GM23338 (cell line): ENCODE data around the gene ZDHHC8.

Experiments used
- CREB1 ChIP-seq: fragments of 250-450 bp; sonication (Bioruptor Pico); IDR thresholded peaks from 2 replicates; pipeline ENCODE4 v1.5.0; 2020; ENCODE audit warnings: low read depth, mild to moderate bottlenecking, moderate library complexity
- ETS1 ChIP-seq: IDR thresholded peaks from 2 replicates; pipeline ENCODE4 v1.6.1; 2016; ENCODE audit warnings: antibody characterized with exemption
- EZH2 ChIP-seq: fragments of 200-600 bp; sonication (generic); IDR thresholded peaks from one replicate; pipeline ENCODE4 v1.8.0; 2017; ENCODE audit warnings: antibody characterized with exemption, mild to moderate bottlenecking, low read depth; ENCODE audit not compliant: unreplicated experiment
- EZH2phosphoT487 ChIP-seq: fragments of 200-600 bp; sonication (generic); IDR thresholded peaks from one replicate; pipeline ENCODE4 v1.8.1; 2018; ENCODE audit warnings: antibody characterized with exemption; ENCODE audit not compliant: unreplicated experiment
- JUNB ChIP-seq: IDR thresholded peaks from one replicate; pipeline ENCODE4 v1.6.1; 2016; ENCODE audit warnings: antibody characterized with exemption; ENCODE audit not compliant: unreplicated experiment
- NANOG ChIP-seq: IDR thresholded peaks from 2 replicates; pipeline ENCODE4 v1.6.1; 2016; ENCODE audit warnings: antibody characterized with exemption, borderline replicate concordance
- POLR2AphosphoS5 ChIP-seq: IDR thresholded peaks from 2 replicates; pipeline ENCODE4 v1.6.1; 2016; ENCODE audit warnings: antibody characterized with exemption, low read depth
- REST ChIP-seq: IDR thresholded peaks from one replicate; pipeline ENCODE4 v1.6.1; 2018; ENCODE audit warnings: antibody characterized with exemption; ENCODE audit not compliant: unreplicated experiment
- STAT1 ChIP-seq: IDR thresholded peaks from one replicate; pipeline ENCODE4 v1.6.1; 2016; ENCODE audit warnings: antibody characterized with exemption; ENCODE audit not compliant: unreplicated experiment
- ZNF114 ChIP-seq: fragments of 250-450 bp; sonication (Bioruptor Pico); IDR thresholded peaks from 2 replicates; pipeline ENCODE4 v1.5.0; 2020; ENCODE audit warnings: mild to moderate bottlenecking, moderate library complexity
- ZNF331 ChIP-seq: fragments of 250-450 bp; sonication (Bioruptor Pico); IDR thresholded peaks from 2 replicates; pipeline ENCODE4 v1.5.0; 2020; ENCODE audit warnings: low read depth, mild to moderate bottlenecking, moderate library complexity
- TF ChIP-seq, protein P1 (sequence below), 2 experiments: fragments of 200-600 bp in 1 of 2; sonication (generic) in 1 of 2; conservative IDR thresholded peaks; 2 replicates each; pipeline versions ENCODE4 v1.5.1 to v1.6.1; 2016 to 2017; ENCODE audit warnings: antibody characterized with exemption in 2 of 2, low read depth in 2 of 2, mild to moderate bottlenecking in 2 of 2, moderate library complexity in 1 of 2
- TF ChIP-seq, protein P2 (sequence below): fragments of 250-450 bp; sonication (Bioruptor Pico); IDR thresholded peaks from 2 replicates; pipeline ENCODE4 v1.5.0; 2020; ENCODE audit warnings: mild to moderate bottlenecking, moderate library complexity

DNA sequence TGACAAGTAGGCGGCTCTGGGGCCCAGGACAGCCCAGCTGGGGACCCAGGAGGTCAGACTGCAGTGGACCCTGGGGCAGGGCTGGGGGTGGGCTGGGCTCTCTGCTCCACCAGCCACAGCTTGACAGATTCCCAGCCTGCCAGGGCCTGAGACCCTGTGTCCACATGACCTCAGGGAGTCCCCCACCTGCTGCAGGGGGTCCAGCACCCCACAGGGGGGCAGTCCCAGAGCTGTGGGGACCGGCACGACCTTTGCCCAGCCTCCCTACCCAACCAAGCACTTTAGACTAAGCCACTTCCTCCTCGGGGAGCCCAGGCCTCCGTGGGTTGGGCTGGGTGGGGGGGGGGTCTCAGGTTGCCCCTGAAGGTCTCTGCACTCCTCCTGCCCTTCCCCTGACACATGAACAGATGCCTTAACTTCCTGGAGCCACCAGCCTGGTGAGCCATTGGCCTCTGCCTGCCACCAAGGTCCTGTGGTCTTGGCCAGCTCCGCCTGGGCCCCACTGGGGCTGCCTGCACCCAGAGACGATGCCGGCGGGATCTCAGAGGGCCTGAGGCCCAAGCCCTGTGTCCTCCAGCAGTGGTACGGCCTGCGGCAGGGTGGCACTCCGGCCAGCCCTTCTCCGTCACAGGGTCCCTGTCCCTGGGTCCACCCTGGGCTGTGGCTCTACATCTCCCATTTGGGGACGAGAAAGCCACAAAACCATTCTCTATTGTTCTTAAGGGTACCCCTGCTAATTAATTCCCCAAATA lies 15.8 kb downstream of the ZDHHC8 start:
- TF ChIP-seq, protein P1, sequence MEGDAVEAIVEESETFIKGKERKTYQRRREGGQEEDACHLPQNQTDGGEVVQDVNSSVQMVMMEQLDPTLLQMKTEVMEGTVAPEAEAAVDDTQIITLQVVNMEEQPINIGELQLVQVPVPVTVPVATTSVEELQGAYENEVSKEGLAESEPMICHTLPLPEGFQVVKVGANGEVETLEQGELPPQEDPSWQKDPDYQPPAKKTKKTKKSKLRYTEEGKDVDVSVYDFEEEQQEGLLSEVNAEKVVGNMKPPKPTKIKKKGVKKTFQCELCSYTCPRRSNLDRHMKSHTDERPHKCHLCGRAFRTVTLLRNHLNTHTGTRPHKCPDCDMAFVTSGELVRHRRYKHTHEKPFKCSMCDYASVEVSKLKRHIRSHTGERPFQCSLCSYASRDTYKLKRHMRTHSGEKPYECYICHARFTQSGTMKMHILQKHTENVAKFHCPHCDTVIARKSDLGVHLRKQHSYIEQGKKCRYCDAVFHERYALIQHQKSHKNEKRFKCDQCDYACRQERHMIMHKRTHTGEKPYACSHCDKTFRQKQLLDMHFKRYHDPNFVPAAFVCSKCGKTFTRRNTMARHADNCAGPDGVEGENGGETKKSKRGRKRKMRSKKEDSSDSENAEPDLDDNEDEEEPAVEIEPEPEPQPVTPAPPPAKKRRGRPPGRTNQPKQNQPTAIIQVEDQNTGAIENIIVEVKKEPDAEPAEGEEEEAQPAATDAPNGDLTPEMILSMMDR (conservative IDR thresholded peaks at IDR 0.05; ENCODE audit: low read depth in 2 of 2): no peak
- TF ChIP-seq POLR2AphosphoS5 (no peak), EZH2 (no peak), REST (no peak), EZH2phosphoT487 (no peak), ZNF331 (no peak), JUNB (no peak), CREB1 (CRISPR knock-in tag) (no peak), STAT1 (no peak), ZNF114 (CRISPR knock-in tag) (no peak), NANOG (no peak), ETS1 (no peak)
- TF ChIP-seq, protein P2, sequence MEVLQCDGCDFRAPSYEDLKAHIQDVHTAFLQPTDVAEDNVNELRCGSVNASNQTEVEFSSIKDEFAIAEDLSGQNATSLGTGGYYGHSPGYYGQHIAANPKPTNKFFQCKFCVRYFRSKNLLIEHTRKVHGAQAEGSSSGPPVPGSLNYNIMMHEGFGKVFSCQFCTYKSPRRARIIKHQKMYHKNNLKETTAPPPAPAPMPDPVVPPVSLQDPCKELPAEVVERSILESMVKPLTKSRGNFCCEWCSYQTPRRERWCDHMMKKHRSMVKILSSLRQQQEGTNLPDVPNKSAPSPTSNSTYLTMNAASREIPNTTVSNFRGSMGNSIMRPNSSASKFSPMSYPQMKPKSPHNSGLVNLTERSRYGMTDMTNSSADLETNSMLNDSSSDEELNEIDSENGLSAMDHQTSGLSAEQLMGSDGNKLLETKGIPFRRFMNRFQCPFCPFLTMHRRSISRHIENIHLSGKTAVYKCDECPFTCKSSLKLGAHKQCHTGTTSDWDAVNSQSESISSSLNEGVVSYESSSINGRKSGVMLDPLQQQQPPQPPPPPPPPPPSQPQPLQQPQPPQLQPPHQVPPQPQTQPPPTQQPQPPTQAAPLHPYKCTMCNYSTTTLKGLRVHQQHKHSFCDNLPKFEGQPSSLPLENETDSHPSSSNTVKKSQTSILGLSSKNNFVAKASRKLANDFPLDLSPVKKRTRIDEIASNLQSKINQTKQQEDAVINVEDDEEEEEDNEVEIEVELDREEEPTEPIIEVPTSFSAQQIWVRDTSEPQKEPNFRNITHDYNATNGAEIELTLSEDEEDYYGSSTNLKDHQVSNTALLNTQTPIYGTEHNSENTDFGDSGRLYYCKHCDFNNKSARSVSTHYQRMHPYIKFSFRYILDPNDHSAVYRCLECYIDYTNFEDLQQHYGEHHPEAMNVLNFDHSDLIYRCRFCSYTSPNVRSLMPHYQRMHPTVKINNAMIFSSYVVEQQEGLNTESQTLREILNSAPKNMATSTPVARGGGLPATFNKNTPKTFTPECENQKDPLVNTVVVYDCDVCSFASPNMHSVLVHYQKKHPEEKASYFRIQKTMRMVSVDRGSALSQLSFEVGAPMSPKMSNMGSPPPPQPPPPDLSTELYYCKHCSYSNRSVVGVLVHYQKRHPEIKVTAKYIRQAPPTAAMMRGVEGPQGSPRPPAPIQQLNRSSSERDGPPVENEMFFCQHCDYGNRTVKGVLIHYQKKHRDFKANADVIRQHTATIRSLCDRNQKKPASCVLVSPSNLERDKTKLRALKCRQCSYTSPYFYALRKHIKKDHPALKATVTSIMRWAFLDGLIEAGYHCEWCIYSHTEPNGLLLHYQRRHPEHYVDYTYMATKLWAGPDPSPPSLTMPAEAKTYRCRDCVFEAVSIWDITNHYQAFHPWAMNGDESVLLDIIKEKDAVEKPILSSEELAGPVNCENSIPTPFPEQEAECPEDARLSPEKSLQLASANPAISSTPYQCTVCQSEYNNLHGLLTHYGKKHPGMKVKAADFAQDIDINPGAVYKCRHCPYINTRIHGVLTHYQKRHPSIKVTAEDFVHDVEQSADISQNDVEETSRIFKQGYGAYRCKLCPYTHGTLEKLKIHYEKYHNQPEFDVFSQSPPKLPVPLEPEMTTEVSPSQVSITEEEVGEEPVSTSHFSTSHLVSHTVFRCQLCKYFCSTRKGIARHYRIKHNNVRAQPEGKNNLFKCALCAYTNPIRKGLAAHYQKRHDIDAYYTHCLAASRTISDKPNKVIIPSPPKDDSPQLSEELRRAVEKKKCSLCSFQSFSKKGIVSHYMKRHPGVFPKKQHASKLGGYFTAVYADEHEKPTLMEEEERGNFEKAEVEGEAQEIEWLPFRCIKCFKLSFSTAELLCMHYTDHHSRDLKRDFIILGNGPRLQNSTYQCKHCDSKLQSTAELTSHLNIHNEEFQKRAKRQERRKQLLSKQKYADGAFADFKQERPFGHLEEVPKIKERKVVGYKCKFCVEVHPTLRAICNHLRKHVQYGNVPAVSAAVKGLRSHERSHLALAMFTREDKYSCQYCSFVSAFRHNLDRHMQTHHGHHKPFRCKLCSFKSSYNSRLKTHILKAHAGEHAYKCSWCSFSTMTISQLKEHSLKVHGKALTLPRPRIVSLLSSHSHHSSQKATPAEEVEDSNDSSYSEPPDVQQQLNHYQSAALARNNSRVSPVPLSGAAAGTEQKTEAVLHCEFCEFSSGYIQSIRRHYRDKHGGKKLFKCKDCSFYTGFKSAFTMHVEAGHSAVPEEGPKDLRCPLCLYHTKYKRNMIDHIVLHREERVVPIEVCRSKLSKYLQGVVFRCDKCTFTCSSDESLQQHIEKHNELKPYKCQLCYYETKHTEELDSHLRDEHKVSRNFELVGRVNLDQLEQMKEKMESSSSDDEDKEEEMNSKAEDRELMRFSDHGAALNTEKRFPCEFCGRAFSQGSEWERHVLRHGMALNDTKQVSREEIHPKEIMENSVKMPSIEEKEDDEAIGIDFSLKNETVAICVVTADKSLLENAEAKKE (CRISPR knock-in tag): no peak
